Measurements from ENCODE around the gene NTPCR.
A peak's percentile ranks its signal among the peaks of the same experiment; 100 is the strongest.
"Not testable (repeated sequence)": the region's sequence is repeated elsewhere in the genome, so short reads cannot be mapped to it uniquely, and the experiment has no call there.

Gene NTPCR

GRCh38 chr1:232950197-232951176 is at the start of gene NTPCR:
TSS of gene NTPCR (plus strand) at chr1:232950611. CDS start at chr1:232950711, 100 bp downstream.
- DNase-seq: peak; percentile 84

- DNase-seq: no peak
These were observed 49.6 kb upstream of the NTPCR start for GRCh38 chr1:232900818-232901217.

GRCh38 chr1:232901255-232901654 is 49.2 kb upstream of the NTPCR start:
- DNase-seq: no peak

- DNase-seq: no peak
These were observed 47.5 kb upstream of the NTPCR start for GRCh38 chr1:232902774-232903350.

- DNase-seq: no peak
These were observed 46.3 kb upstream of the NTPCR start for GRCh38 chr1:232904131-232904530.

- DNase-seq: no peak
These were observed 45.8 kb upstream of the NTPCR start for GRCh38 chr1:232904566-232904965.

- no peak for DNase-seq
These were observed 44.9 kb upstream of the NTPCR start for GRCh38 chr1:232905331-232906034.

GRCh38 chr1:232906441-232906840 is 44.0 kb upstream of the NTPCR start:
- no peak for DNase-seq

- no peak for DNase-seq
These were observed 41.6 kb upstream of the NTPCR start for GRCh38 chr1:232908831-232909230.

- DNase-seq: no peak
These were observed 40.7 kb upstream of the NTPCR start for GRCh38 chr1:232909752-232910151.

GRCh38 chr1:232911027-232911599 is 39.3 kb upstream of the NTPCR start:
- no peak for DNase-seq

- no peak for DNase-seq
These were observed 37.4 kb upstream of the NTPCR start for GRCh38 chr1:232912845-232913580.

GRCh38 chr1:232914271-232914670 is 36.1 kb upstream of the NTPCR start:
- not testable (repeated sequence) for DNase-seq

- no peak for DNase-seq
These were observed 35.2 kb upstream of the NTPCR start for GRCh38 chr1:232915212-232915611.

GRCh38 chr1:232917053-232917452 is 33.4 kb upstream of the NTPCR start:
- no peak for DNase-seq

GRCh38 chr1:232921381-232921780 is 29.0 kb upstream of the NTPCR start:
- no peak for DNase-seq

- DNase-seq: no peak
These were observed 27.9 kb upstream of the NTPCR start for GRCh38 chr1:232922485-232922884.

GRCh38 chr1:232923739-232924386 is 26.5 kb upstream of the NTPCR start:
- no peak for DNase-seq

- DNase-seq: no peak
These were observed 25.5 kb upstream of the NTPCR start for GRCh38 chr1:232924874-232925273.

- DNase-seq: no peak
These were observed 24.8 kb upstream of the NTPCR start for GRCh38 chr1:232925421-232926220.

- DNase-seq: not testable (repeated sequence)
These were observed 23.2 kb upstream of the NTPCR start for GRCh38 chr1:232927166-232927565.

All from KG1 (cell line).